Hepatocyte (in vitro differentiated cells): ENCODE measurements around the gene SLC29A3. TPM values are rescaled to one million over a fixed set of nuclear protein-coding genes. Genes with fewer than 3 reads are reported as not detected.

Experiments used
- DNase-seq: peaks from one replicate; pipeline ENCODE4 v3.0.0-alpha.2; 2016; ENCODE audit warnings: low spot score
- H2AFZ ChIP-seq: fragments of 200-600 bp; sonication (generic); 2 replicates; pipeline ENCODE4 v1.6.0; 2016; ENCODE audit warnings: antibody characterized with exemption, mild to moderate bottlenecking
- H3K27ac ChIP-seq: fragments of 200-600 bp; sonication (generic); 2 replicates; pipeline ENCODE4 v1.5.1; 2016; ENCODE audit warnings: mild to moderate bottlenecking
- H3K27me3 ChIP-seq: fragments of 200-600 bp; sonication (generic); 2 replicates; pipeline ENCODE4 v1.6.1; 2016
- H3K36me3 ChIP-seq: fragments of 200-600 bp; sonication (generic); replicated peaks from 2 replicates; pipeline ENCODE4 v1.5.1; 2016; ENCODE audit warnings: low read depth; ENCODE audit not compliant: insufficient read depth
- H3K4me1 ChIP-seq: fragments of 200-600 bp; sonication (generic); 2 replicates; pipeline ENCODE4 v1.5.1; 2016; ENCODE audit warnings: mild to moderate bottlenecking, moderate library complexity; ENCODE audit not compliant: insufficient read depth
- H3K4me2 ChIP-seq: fragments of 200-600 bp; sonication (generic); 2 replicates; pipeline ENCODE4 v1.6.0; 2016
- H3K4me3 ChIP-seq: fragments of 200-600 bp; sonication (generic); 2 replicates; pipeline ENCODE4 v1.5.1; 2016; ENCODE audit warnings: mild to moderate bottlenecking
- H3K79me2 ChIP-seq: fragments of 200-600 bp; sonication (generic); 2 replicates; pipeline ENCODE4 v1.6.0; 2017; ENCODE audit warnings: mild to moderate bottlenecking
- H3K9me2 ChIP-seq: fragments of 200-600 bp; sonication (generic); replicated peaks from 2 replicates; pipeline ENCODE4 v1.6.0; 2017; ENCODE audit warnings: mild to moderate bottlenecking; ENCODE audit not compliant: insufficient read depth
- H3K9me3 ChIP-seq: fragments of 200-600 bp; sonication (generic); 2 replicates; pipeline ENCODE4 v1.5.1; 2016; ENCODE audit warnings: low read depth, mild to moderate bottlenecking
- H4K20me1 ChIP-seq: fragments of 200-600 bp; sonication (generic); 2 replicates; pipeline ENCODE4 v1.6.0; 2016; ENCODE audit warnings: mild to moderate bottlenecking; ENCODE audit not compliant: insufficient read depth, poor library complexity, severe bottlenecking
- CTCF ChIP-seq: fragments of 200-600 bp; sonication (generic); IDR thresholded peaks from 2 replicates; pipeline ENCODE4 v1.5.1; 2016; ENCODE audit warnings: antibody characterized with exemption, mild to moderate bottlenecking; ENCODE audit not compliant: poor library complexity
- EZH2 ChIP-seq: fragments of 200-600 bp; sonication (generic); IDR thresholded peaks from 2 replicates; pipeline ENCODE4 v1.6.1; 2016; ENCODE audit warnings: antibody characterized with exemption, mild to moderate bottlenecking, borderline replicate concordance
- EZH2phosphoT487 ChIP-seq: fragments of 200-600 bp; sonication (generic); IDR thresholded peaks from one replicate; pipeline ENCODE4 v1.6.1; 2018; ENCODE audit warnings: antibody characterized with exemption, mild to moderate bottlenecking, low read depth, moderate library complexity; ENCODE audit not compliant: unreplicated experiment, severe bottlenecking
- WGBS: methylation state at CpG from one replicate; pipeline ENCODE4 v1.1.6; 2016; ENCODE audit warnings: low lambda C conversion rate; ENCODE audit errors: missing lambda C conversion rate; 5-methylcytosine and 5-hydroxymethylcytosine counted together
- polyA plus RNA-seq: library from polyadenylated mRNA; unstranded; fragments of >200 nt; fragmentation: Nextera tagmentation; extraction: Ambion mirVana; gene quantifications from 2 replicates; pipeline ENCODE4 v1.2.1, GENCODE V29; 2016
- total RNA-seq: library from RNA; depleted of rRNA; stranded (reverse); fragments of >200 nt; gene quantifications from 2 replicates; pipeline ENCODE4 v1.2.3, GENCODE V29; 2014

Gene SLC29A3
- total and polyA plus RNA-seq, 2 experiments from 2014 or later, result 8.4 to 12.0 TPM

GRCh38 chr10:71335173-71335708 lies 16.2 kb downstream of the SLC29A3 start:
- H2AFZ ChIP-seq, result no peak overlapping the region
- TF ChIP-seq EZH2phosphoT487 (no peak), CTCF (no peak), EZH2 (no peak)
- 88% methylated on average over 15 of the region's 15 CpGs for WGBS
- H3K9me3 ChIP-seq, result no peaks in the 10 kb centered on the region
- H3K27ac ChIP-seq, result no peak overlapping the region
- no peaks in the 10 kb centered on the region for H3K79me2 ChIP-seq
- H3K27me3 ChIP-seq, result no peaks in the 10 kb centered on the region
- no peak overlapping the region for H3K4me3 ChIP-seq
- H4K20me1 ChIP-seq, result no peaks in the 10 kb centered on the region
- H3K9me2 ChIP-seq, result no peaks in the 10 kb centered on the region
- no peak overlapping the region for H3K4me2 ChIP-seq
- DNase-seq, result no peak
- H3K4me1 ChIP-seq, result peaks cover 54% of the 10 kb centered on the region
- no peaks in the 10 kb centered on the region for H3K36me3 ChIP-seq

- no peaks in the 10 kb centered on the region for H3K9me3 ChIP-seq
- 85% methylated on average over 6 of the region's 6 CpGs for WGBS
- no peaks in the 10 kb centered on the region for H3K9me2 ChIP-seq
- no peak overlapping the region for H2AFZ ChIP-seq
- H3K4me3 ChIP-seq, result no peak overlapping the region
- no peaks in the 10 kb centered on the region for H3K36me3 ChIP-seq
- no peak for TF ChIP-seq CTCF
- TF ChIP-seq EZH2phosphoT487, result no peak
- TF ChIP-seq EZH2, result no peak
- no peaks in the 10 kb centered on the region for H3K79me2 ChIP-seq
- DNase-seq, result no peak
- H3K4me1 ChIP-seq, result peaks cover 68% of the 10 kb centered on the region
- no peak overlapping the region for H3K4me2 ChIP-seq
- no peaks in the 10 kb centered on the region for H3K27me3 ChIP-seq
- no peaks in the 10 kb centered on the region for H4K20me1 ChIP-seq
- H3K27ac ChIP-seq, result no peak overlapping the region
Observed at GRCh38 chr10:71336632-71337031, 17.6 kb downstream of the SLC29A3 start.

GRCh38 chr10:71337219-71337701 lies 18.2 kb downstream of the SLC29A3 start:
- H3K9me2 ChIP-seq, result no peaks in the 10 kb centered on the region
- H4K20me1 ChIP-seq, result no peaks in the 10 kb centered on the region
- no peaks in the 10 kb centered on the region for H3K79me2 ChIP-seq
- no peak for TF ChIP-seq EZH2phosphoT487
- TF ChIP-seq EZH2, result no peak
- no peak for TF ChIP-seq CTCF
- H3K4me3 ChIP-seq, result no peak overlapping the region
- peaks cover 73% of the 10 kb centered on the region for H3K4me1 ChIP-seq
- H2AFZ ChIP-seq, result no peak overlapping the region
- no peak for DNase-seq
- no peaks in the 10 kb centered on the region for H3K9me3 ChIP-seq
- no peaks in the 10 kb centered on the region for H3K27me3 ChIP-seq
- no peak overlapping the region for H3K27ac ChIP-seq
- WGBS, result 91% methylated on average over 13 of the region's 13 CpGs
- no peaks in the 10 kb centered on the region for H3K36me3 ChIP-seq
- no peak overlapping the region for H3K4me2 ChIP-seq
